ENCODE data around the gene ISG15. TPM values are rescaled to one million over a fixed set of nuclear protein-coding genes. Genes with fewer than 3 reads are reported as not detected.
"Not testable (repeated sequence)": the region's sequence is repeated elsewhere in the genome, so short reads cannot be mapped to it uniquely, and the experiment has no call there.

ISG15 gene
- total and polyA plus RNA-seq, 7 donors = 49.4 to 357 (median 78.7) TPM

- Histone ChIP-seq H3K4me3 (no peak within 1 kb of the TSS), H3K27ac (no peak within 1 kb of the TSS), H3K4me1 (peaks cover 0 to 6% (median 3%) of the 10 kb centered on the region in 4 donors), H3K9me3 (no peaks in the 10 kb centered on the region), H3K36me3 (no peaks in the 10 kb centered on the region), H3K27me3 (peaks cover 0 to 32% (median 13%) of the 10 kb centered on the region in 3 donors)
- intact Hi-C loops (cut with DNase I) = no loop called here
- TF ChIP-seq EP300 (IDR thresholded peaks at IDR 0.05) (no peak), POLR2A (IDR thresholded peaks at IDR 0.05) (no peak)
- WGBS, 2 donors = 35 to 62% methylated on average over 28 of the region's 28 CpGs
- DNase-seq = no peak
Measured at GRCh38 chr1:981955-982558, 31.2 kb upstream of the ISG15 start, which contains the start of gene PERM1. TSS of gene PERM1 (minus strand) at chr1:982093. CDS start at chr1:981029, 1,064 bp downstream.

DNA sequence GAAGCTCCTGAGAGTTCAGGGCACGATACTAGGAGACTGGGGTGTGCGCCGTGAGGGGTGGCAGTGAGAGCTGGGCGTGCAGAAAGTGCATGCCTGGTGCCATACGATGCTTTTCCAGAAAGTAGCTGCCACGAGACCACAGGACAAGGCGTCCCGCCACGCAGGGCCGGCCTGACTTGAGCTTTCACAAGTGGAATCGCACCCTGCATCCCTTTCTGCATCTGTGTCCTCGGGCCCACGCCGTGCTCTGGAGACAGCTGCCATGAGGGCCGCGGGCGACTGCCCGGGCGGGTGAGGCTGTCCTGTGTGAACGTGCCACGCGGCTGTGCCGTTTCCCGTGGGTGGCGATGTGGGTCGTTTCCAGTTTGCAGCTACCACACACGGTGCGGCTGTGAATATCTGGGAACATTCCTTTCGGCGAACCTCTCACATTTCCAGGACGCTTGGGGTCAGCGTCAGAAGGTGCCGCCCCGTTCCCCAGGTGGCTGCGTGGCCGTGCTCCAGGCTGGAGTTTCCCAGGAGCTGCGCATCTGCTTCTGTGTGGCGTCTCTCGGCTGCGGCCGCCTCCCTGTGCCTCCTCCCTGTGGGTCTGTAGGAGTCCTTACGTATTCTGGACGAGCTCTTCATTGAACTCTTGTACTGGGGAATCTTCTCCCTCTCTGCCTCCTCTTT is 30.4 kb upstream of the ISG15 start:
- TF ChIP-seq POLR2AphosphoS5 (IDR thresholded peaks at IDR 0.05) (no peak), EP300 (IDR thresholded peaks at IDR 0.05) (no peak), POLR2A (IDR thresholded peaks at IDR 0.05) (no peak), CTCF (IDR thresholded peaks at IDR 0.05) (no peak)
- intact Hi-C loops (cut with DNase I) = no loop called here
- Histone ChIP-seq H3K4me1 (peaks cover 0 to 6% (median 3%) of the 10 kb centered on the region in 4 donors), H3K27me3 (peaks cover 0 to 32% (median 13%) of the 10 kb centered on the region in 3 donors), H3K4me3 (no peak overlapping the region), H3K36me3 (no peaks in the 10 kb centered on the region), H3K27ac (no peak overlapping the region), H3K9me3 (no peaks in the 10 kb centered on the region)
- DNase-seq = no peak
- WGBS, 2 donors = 73 to 82% methylated on average over 43 of the region's 43 CpGs

DNA sequence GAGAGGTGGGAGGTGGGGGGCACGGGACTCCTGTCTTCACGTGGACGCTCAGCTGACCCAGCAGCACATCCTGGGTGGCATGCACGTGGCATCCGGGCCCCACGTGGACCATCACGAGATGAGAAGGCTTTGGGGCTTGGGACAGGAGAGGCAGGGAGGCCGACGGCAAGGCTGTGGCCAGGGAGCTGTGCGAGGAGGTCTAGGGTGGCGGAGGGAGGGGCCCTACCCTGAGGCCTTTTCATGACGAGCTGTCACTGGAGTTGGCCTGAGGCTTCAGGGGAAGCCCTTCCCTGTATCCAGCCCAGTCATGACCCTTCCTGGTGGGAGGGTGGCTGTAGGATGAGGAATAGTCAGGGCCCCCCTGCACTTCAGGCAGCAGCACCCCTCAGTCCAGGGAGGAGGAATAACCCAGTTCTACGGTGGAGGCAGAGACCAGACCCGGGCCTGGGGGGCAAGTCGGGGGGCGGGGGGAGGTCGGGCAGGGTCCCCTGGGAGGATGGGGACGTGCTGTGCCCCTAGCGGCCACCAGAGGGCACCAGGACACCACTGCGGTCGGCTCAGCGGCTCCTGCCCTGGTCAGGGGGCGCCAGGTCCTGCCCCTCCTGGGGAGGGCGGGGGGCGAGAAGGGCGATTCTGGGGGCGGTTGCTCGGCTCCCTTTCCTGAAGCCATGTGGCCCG is 29.4 kb upstream of the ISG15 start:
- intact Hi-C loops (cut with DNase I) = loop anchor here (2.0 kb wide), 1 partner anchor 79 kb away; no protein-coding TSS in a partner anchor
- Histone ChIP-seq H3K9me3 (no peaks in the 10 kb centered on the region), H3K36me3 (no peaks in the 10 kb centered on the region), H3K27me3 (peaks cover 0 to 32% (median 13%) of the 10 kb centered on the region in 3 donors), H3K27ac (no peak overlapping the region), H3K4me1 (peaks cover 0 to 6% (median 3%) of the 10 kb centered on the region in 4 donors), H3K4me3 (no peak overlapping the region)
- WGBS, 2 donors = 16 to 20% methylated on average over 29 of the region's 29 CpGs
- TF ChIP-seq CTCF (IDR thresholded peaks at IDR 0.05) (peak; percentile 48 to 98 (median 58)), POLR2AphosphoS5 (IDR thresholded peaks at IDR 0.05) (no peak)
- peak; percentile 71 for DNase-seq

DNA sequence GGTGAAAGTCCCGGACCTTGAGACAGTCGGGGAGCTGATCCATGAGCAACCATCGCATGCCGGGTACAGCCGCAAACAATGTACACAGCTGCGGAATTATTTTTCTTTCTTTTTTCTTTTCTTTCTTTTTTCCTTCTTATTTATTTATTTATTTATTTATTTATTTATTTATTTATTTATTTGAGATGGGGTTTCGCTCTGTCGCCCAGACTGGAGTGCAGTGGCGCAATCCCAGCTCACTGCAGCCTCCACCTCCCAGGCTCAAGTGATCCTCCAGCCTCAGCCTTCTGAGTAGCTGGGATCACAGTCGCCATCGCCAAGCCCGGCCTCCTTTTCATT is 28.9 kb upstream of the ISG15 start:
- Histone ChIP-seq H3K9me3 (no peaks in the 10 kb centered on the region), H3K36me3 (no peaks in the 10 kb centered on the region), H3K4me3 (no peak overlapping the region), H3K27ac (no peak overlapping the region), H3K27me3 (peaks cover 0 to 32% (median 13%) of the 10 kb centered on the region in 3 donors), H3K4me1 (peaks cover 0 to 6% (median 3%) of the 10 kb centered on the region in 4 donors)
- intact Hi-C loops (cut with DNase I) = loop anchor here (2.0 kb wide), 1 partner anchor 78 kb away; no protein-coding TSS in a partner anchor
- TF ChIP-seq POLR2AphosphoS5 (IDR thresholded peaks at IDR 0.05) = no peak
- TF ChIP-seq POLR2A (IDR thresholded peaks at IDR 0.05) = no peak
- TF ChIP-seq CTCF (IDR thresholded peaks at IDR 0.05) = no peak
- no peak for TF ChIP-seq EP300 (IDR thresholded peaks at IDR 0.05)
- 33 to 52% methylated on average over 12 of the region's 12 CpGs for WGBS, 2 donors
- DNase-seq = no peak

DNA sequence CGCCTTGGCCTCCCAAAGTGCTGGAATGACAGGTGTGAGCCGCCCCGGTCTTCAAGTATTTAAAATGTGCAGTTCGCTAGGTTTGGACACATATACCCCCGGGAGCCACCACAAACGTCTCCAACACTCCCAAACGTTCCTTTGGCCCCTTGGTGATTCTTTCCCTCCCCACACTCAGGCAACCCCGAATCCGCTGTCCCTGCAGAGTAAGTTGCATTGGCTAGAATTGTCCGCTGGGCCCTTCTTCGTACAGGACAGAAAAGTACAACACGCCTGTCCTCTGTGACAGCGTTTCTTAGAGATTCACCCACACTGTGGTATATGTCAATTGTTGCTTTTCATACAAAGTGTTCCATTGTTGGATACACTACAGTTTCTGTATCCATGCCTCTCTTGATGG is 28.2 kb upstream of the ISG15 start:
- intact Hi-C loops (cut with DNase I) = loop anchor here (2.0 kb wide), 1 partner anchor 78 kb away; no protein-coding TSS in a partner anchor
- no peak for TF ChIP-seq POLR2A (IDR thresholded peaks at IDR 0.05)
- TF ChIP-seq CTCF (IDR thresholded peaks at IDR 0.05) = no peak
- TF ChIP-seq POLR2AphosphoS5 (IDR thresholded peaks at IDR 0.05) = no peak
- TF ChIP-seq EP300 (IDR thresholded peaks at IDR 0.05) = no peak

DNA sequence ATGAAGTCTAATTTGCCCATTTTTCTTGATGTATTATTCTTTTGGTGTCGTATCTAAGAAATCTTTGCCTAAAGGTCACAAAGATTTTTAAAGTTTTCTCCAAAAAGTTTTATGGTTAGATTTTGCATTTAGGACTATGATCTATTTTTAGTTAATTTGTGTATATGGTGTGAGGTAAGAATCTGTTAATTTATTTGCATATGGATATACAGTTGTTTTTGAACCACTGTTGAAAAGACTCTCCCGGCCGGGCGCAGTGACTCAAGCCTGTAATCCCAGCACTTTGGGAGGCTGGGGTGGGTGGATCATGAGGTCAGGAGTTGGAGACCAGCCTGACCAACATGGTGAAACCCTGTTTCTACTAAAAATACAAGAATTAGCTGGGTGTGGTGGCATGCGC is 25.2 kb upstream of the ISG15 start:
- WGBS, 2 donors = 84 to 85% methylated on average over 5 of the region's 5 CpGs
- H3K36me3 ChIP-seq; H3K4me1 ChIP-seq; H3K27ac ChIP-seq; H3K9me3 ChIP-seq; H3K4me3 ChIP-seq; DNase-seq; intact Hi-C loops (cut with DNase I): not testable (repeated sequence)
- peaks cover 0 to 18% (median 13%) of the 10 kb centered on the region in 3 donors for H3K27me3 ChIP-seq

More for the DNA sequence above, 28.2 kb upstream of the ISG15 start:
- DNase-seq = no peak
- Histone ChIP-seq H3K9me3 (no peaks in the 10 kb centered on the region), H3K36me3 (no peaks in the 10 kb centered on the region), H3K27me3 (peaks cover 0 to 32% (median 13%) of the 10 kb centered on the region in 3 donors), H3K27ac (no peak overlapping the region), H3K4me1 (peaks cover 0 to 6% (median 3%) of the 10 kb centered on the region in 4 donors), H3K4me3 (no peak overlapping the region)
- 69 to 76% methylated on average over 13 of the region's 13 CpGs for WGBS, 2 donors

- H3K9me3 ChIP-seq; H3K27me3 ChIP-seq; DNase-seq; H3K27ac ChIP-seq; H3K4me1 ChIP-seq; H3K4me3 ChIP-seq; H3K36me3 ChIP-seq; intact Hi-C loops (cut with DNase I): not testable (repeated sequence)
- WGBS, 2 donors = 85 to 89% methylated on average over 6 of the region's 6 CpGs
Measured at GRCh38 chr1:991275-991674, 22.0 kb upstream of the ISG15 start.
